C4-2B (cell line): ENCODE data around the gene CTDSP2.
A peak's percentile ranks its signal among the peaks of the same experiment; 100 is the strongest.

ENCODE experiments used
- H3K27ac ChIP-seq: fragments of 450-650 bp; 2 replicates; pipeline ENCODE4 v1.5.1; 2017
- ZFX ChIP-seq: fragments of 450-650 bp; IDR thresholded peaks from 2 replicates; pipeline ENCODE4 v1.6.1; 2017
- TF ChIP-seq, protein P1 (sequence below): fragments of 450-650 bp; conservative IDR thresholded peaks from 2 replicates; pipeline ENCODE4 v1.5.1; 2017; ENCODE audit warnings: mild to moderate bottlenecking

CTDSP2 gene

DNA sequence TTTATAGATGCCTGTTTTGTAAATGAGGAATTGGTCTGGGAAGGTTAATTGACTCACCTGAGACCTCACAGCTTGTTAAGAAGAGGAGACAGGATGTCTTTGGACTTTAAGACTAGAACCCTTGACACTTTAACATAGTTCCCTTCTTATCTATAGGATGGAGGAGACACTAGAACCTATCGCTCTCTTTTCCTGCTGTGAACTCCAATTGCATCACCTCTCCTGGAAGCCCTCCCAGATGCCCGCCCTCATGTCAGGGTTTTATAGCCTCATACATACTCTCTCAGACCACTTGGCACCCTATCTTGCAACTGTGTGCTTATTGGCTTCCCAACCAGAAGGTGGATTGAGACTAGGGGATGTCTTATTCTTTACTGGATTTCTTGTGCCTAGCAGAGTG is 2.5 kb upstream of the CTDSP2 start:
- no peak overlapping the region for H3K27ac ChIP-seq
- TF ChIP-seq, protein P1, sequence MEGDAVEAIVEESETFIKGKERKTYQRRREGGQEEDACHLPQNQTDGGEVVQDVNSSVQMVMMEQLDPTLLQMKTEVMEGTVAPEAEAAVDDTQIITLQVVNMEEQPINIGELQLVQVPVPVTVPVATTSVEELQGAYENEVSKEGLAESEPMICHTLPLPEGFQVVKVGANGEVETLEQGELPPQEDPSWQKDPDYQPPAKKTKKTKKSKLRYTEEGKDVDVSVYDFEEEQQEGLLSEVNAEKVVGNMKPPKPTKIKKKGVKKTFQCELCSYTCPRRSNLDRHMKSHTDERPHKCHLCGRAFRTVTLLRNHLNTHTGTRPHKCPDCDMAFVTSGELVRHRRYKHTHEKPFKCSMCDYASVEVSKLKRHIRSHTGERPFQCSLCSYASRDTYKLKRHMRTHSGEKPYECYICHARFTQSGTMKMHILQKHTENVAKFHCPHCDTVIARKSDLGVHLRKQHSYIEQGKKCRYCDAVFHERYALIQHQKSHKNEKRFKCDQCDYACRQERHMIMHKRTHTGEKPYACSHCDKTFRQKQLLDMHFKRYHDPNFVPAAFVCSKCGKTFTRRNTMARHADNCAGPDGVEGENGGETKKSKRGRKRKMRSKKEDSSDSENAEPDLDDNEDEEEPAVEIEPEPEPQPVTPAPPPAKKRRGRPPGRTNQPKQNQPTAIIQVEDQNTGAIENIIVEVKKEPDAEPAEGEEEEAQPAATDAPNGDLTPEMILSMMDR, result no peak
- no peak for TF ChIP-seq ZFX

DNA sequence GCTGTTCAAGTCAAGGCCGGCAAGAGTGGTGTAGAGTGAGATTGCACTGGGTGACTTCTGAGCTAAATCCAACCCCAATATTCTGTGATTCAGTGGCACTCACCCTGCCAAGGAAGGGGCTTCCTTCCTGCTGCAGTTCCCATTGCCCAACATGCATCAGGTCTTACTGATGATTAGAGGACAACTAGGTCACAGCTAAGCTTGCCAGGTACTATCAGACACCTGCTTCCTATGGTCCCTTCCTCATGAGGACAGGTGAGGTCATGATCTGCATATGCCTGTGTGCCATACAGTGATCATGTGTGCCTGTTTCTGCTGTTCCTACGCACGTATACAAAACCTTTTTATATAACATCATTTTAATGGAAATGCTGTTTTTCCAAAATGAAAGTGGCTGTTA is 1.7 kb upstream of the CTDSP2 start:
- no peak for TF ChIP-seq ZFX
- TF ChIP-seq, protein P1, result no peak
- H3K27ac ChIP-seq, result no peak overlapping the region

DNA sequence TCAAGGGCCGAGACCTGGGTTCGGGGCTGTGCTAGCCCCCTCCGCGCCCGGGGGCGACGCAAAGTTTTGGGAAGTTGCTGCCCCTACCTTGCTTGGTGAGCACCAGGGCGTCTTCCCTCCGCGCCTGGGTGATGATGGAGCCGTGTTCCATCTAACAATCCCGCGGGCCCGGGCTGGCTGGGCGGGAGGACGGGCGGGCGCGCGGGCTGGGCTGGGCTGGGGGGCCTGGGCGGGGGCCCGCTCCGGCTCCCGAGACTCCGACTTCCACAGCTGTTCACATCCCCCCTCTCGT is 298 bp downstream of the CTDSP2 start:
- H3K27ac ChIP-seq, result peak overlapping the region; percentile 94
- TF ChIP-seq, protein P1, result no peak
- TF ChIP-seq ZFX, result no peak

DNA sequence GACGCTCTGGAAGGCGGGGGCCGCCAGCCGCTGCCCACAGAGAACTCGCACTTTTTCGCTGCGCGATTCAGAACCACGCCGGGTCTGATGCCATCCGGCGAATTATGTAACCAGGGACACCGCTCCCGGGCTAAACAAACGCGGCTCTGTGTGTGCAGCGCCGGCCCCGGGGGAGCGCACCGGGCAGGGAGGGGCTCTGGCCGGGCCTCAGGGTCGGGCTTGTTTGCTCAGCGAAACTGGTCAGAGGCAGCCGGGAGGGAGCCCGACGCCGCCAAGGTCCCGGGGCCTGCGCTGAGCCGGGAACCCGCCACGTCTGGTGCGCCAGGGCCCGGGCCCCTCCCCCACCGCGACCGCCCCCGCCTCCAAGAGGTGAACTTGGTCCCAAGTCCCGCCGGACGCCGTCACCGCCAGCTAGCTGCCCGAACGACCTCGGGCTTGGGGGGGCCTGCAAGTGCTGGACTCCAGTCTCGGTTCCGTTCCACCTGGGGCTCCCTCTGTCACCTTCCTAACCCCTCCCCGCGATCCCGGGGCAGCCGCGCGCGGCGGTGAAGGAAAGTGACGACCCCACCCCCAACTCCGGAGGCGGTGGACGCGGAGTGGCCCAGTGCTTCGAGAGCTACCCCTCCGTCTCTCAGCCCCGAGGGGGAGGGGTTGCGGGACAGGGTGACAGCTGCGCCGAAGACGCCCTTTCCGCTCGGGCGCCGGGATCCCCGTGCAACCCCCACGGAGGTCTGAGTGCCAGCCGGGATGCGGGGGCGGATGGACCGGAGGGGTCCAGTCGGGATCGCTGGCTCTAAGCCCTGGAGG is 848 bp downstream of the CTDSP2 start:
- TF ChIP-seq ZFX, result peak; percentile 54
- TF ChIP-seq, protein P1, result no peak
- peak overlapping the region; percentile 94 for H3K27ac ChIP-seq

DNA sequence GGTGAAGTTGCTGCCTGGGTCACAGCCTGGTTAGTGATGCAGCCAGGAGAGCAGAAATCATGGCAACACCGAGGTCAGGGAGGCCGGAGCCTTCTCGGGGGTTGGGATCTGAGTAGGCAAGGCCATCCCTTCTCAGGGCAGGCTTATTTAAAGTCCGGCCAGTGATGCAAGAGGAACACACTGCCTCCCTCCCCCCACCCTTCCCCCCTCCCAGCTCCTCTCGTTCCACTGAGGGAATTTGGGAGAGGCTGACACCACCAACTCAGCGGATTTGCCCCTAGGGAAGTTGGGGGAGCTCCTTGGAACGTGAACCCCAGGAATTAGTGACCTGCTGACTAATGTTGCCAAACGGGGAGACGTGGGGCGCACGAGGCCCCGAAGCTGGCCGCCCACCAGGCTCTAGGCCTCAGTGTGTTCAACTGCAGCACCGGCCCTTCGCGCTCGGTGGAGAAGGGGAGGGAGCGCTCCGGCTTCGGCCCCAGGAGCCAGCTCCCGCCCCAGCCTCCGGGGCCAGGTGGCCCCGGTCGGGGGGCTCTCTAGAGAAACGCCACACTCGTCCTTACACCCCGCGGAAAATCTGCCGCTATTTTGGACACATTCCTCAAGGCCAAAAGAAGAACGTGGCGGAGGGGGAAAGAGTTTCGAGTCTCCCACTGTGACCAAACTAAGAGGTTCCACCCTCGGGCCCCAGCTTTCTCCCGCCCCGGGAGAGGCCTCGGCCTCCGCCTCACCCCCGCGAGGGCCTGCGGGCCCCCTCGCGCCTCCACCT is 1.6 kb downstream of the CTDSP2 start:
- no peak for TF ChIP-seq ZFX
- TF ChIP-seq, protein P1, result no peak
- H3K27ac ChIP-seq, result peak overlapping the region; percentile 94

DNA sequence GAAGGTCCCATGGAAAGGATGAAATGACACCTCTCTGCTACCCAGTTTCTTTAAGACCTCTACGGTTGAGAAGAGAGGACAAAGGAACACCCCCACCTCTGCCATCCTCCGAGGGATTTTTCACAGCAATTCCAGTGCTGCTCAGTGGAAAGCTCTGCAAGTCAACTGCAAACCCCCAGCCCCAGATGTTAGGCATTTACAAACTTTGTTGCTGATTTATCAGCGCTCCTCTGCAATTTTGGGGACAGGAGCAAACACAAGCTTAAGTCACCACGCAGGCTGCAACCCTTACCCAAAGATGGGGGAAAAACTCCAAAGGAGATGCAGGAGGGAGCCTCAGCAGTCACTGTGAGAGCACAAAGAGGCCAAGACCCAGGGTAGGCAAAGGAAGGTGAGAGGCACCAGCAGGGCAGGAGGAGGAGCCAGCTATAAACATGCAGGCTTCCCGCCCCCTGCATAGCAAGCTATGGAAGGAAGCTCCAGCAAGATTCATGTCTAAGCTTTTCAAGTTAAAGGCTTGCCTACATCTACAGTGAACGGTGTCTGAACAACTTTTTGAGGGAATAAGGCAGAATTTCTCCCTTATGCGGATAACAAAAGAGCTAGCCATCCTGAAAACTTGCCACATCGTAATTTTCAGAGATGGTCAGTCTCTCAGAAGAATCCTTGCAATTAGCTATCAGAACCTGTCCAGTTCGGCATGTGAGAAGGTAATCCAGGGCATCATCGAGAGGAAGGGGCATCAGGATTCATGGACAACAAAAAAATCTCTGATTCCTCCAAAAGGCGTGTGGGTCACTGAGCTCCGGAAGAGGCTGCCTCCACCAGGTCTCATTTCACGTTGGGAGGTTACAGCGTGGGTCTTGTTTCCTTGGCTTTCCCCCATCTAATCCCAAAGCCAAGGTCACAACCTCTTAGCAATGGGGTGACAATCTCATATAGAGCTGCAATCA is 3.9 kb downstream of the CTDSP2 start:
- H3K27ac ChIP-seq, result no peak overlapping the region
- TF ChIP-seq, protein P1, result no peak
- TF ChIP-seq ZFX, result no peak

DNA sequence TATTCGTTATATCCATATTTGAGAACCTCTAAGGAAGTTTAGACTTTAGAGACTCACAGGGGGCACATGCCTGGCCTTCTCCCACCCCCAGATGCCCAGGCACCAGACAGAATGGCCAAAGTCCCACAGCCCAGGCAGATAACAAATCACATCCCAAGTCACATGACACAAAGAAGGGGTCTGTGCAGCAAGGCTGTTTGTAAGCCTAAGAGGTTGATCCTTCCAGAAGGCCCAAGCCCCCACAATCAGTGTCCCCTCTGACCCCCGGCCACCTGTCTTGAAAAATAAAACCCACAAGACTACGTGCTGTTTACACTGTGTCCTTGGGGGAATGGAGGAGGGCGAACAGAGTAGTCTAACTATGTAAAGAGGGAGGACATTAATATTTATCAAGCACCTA is 5.1 kb downstream of the CTDSP2 start:
- TF ChIP-seq, protein P1, result no peak
- no peak for TF ChIP-seq ZFX
- no peak overlapping the region for H3K27ac ChIP-seq
